Esophagus squamous epithelium (tissue), 4 donors: Measurements from ENCODE around the gene GPR183.

ENCODE experiments used
- POLR2A ChIP-seq, 4 donors: fragments of 450-650 bp; IDR thresholded peaks; one replicate each; pipeline ENCODE4 v1.6.1; 2017; ENCODE audit warnings: antibody characterized with exemption in 4 of 4, mild to moderate bottlenecking in 4 of 4, moderate library complexity in 3 of 4
- TF ChIP-seq, protein P1 (sequence below), 6 experiments: fragments of 450-650 bp in 4 of 6; fragments of 200-600 bp in 2 of 6; sonication (generic) in 2 of 6; IDR thresholded peaks; one replicate each; pipeline ENCODE4 v1.5.1; 2016 to 2019; ENCODE audit warnings: antibody characterized with exemption in 6 of 6, mild to moderate bottlenecking in 4 of 6, moderate library complexity in 4 of 6

DNA sequence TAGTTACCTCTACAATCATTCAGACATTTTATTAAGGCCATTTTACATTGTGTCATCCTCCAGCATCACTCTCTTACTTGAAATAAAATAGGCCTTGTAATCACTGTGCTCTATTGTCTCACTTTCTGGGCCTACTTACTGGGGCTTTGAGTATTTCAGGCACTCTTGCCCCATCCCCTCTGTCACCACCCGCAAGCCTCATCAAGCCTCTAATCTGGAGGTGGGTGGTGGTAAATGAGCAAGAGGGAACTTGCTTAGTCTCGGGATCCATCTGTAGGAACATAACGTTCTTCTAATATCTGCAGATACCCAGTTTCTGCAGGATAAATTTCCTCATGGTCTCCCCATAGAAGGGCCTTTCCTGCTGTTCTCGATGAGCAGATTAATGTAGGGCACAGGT lies 29.6 kb downstream of the GPR183 start:
- TF ChIP-seq, protein P1, sequence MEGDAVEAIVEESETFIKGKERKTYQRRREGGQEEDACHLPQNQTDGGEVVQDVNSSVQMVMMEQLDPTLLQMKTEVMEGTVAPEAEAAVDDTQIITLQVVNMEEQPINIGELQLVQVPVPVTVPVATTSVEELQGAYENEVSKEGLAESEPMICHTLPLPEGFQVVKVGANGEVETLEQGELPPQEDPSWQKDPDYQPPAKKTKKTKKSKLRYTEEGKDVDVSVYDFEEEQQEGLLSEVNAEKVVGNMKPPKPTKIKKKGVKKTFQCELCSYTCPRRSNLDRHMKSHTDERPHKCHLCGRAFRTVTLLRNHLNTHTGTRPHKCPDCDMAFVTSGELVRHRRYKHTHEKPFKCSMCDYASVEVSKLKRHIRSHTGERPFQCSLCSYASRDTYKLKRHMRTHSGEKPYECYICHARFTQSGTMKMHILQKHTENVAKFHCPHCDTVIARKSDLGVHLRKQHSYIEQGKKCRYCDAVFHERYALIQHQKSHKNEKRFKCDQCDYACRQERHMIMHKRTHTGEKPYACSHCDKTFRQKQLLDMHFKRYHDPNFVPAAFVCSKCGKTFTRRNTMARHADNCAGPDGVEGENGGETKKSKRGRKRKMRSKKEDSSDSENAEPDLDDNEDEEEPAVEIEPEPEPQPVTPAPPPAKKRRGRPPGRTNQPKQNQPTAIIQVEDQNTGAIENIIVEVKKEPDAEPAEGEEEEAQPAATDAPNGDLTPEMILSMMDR (IDR thresholded peaks at IDR 0.05), result no peak
- no peak for TF ChIP-seq POLR2A (IDR thresholded peaks at IDR 0.05)
